ENCODE results near the gene E2F4. TPM values are rescaled to one million over a fixed set of nuclear protein-coding genes. Genes with fewer than 3 reads are reported as not detected.

Gene E2F4
- total and polyA plus RNA-seq, 2 of the 13 experiments (the other 11 are each of a cell fraction or from before 2014, with no cell fraction given): 84.8 to 91.2 TPM

DNA sequence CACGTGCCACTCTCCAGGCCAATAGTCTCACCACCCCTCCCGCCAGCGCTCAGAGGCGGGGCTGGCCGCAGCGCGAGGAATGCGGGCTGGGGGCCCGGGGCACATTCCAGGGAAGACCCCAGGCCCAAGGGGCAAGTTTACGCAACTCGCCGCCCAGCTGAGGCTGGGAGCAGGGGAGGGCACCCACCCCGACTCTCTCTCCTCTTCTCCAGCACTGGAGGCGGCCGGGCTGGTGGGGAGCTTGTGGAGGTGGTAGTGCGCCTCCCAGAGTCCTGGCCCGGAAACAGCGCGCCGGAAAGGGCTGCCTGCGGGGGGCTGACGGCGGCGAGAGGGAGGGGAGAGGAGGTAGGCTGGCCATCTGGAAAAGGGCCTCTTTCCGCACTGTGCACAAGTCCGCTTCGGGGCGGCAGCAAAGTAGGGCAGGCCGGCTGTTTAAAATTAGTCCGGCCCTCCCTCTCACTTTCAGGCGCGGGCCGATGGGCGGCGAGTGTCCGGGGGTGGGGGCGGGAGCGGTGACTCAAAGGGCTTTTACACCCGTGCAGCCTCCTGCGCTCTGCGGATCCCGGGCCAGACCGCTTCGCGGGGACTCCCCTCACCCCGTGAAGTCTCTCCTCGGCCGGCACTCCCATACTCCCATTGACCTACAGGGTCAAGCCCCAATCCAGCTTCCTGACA is 54.3 kb downstream of the E2F4 start (continued):
- TF ChIP-seq MAFK (conservative IDR thresholded peaks at IDR 0.05 in 1 of 2, IDR thresholded peaks at IDR 0.05 in 1 of 2; ENCODE audit: low read length in 2 of 2) (no peak), TOE1 (CRISPR knock-in tag; IDR thresholded peaks at IDR 0.05) (peak; percentile 86; the same call in 1 of the 2 replicates), ZNF615 (CRISPR knock-in tag; IDR thresholded peaks at IDR 0.05; ENCODE audit: borderline replicate concordance) (peak; percentile 93), ZKSCAN8 (CRISPR knock-in tag; IDR thresholded peaks at IDR 0.05; ENCODE audit: borderline replicate concordance) (peak; percentile 88), PRMT3 (CRISPR knock-in tag; IDR thresholded peaks at IDR 0.05; ENCODE audit: borderline replicate concordance, low read depth) (no peak; the same call in 1 of the 2 replicates), DMAP1 (CRISPR knock-in tag; IDR thresholded peaks at IDR 0.05) (peak; percentile 96), ZBTB8A (CRISPR knock-in tag; IDR thresholded peaks at IDR 0.05; ENCODE audit: borderline replicate concordance, low read depth) (no peak), AHR (CRISPR knock-in tag; IDR thresholded peaks at IDR 0.05) (0 out of 2 replicates have a peak, but pooled peaks have one; percentile 70), ZNF34 (CRISPR knock-in tag; IDR thresholded peaks at IDR 0.05; ENCODE audit: borderline replicate concordance) (peak; percentile 44; the same call in 1 of the 2 replicates), ZSCAN22 (CRISPR knock-in tag; IDR thresholded peaks at IDR 0.05) (no peak), CBFB (CRISPR knock-in tag; IDR thresholded peaks at IDR 0.05) (peak; percentile 97), CREM (IDR thresholded peaks at IDR 0.05) (no peak), CREM (CRISPR knock-in tag; IDR thresholded peaks at IDR 0.05) (no peak), ZNF446 (CRISPR knock-in tag; IDR thresholded peaks at IDR 0.05) (peak; percentile 58; the same call in 1 of the 2 replicates), NR2F6 (IDR thresholded peaks at IDR 0.05) (peak; percentile 87), NR2F6 (CRISPR knock-in tag; IDR thresholded peaks at IDR 0.05) (peak; percentile 97), ZNF138 (CRISPR knock-in tag; IDR thresholded peaks at IDR 0.05; ENCODE audit: low read depth) (peak; percentile 75; the same call in 1 of the 2 replicates), PAF1 (CRISPR knock-in tag; IDR thresholded peaks at IDR 0.05) (no peak), PAWR (CRISPR knock-in tag; IDR thresholded peaks at IDR 0.05; ENCODE audit: borderline replicate concordance) (no peak; the same call in 1 of the 2 replicates), KDM5B (CRISPR knock-in tag; IDR thresholded peaks at IDR 0.05; ENCODE audit: borderline replicate concordance) (peak; percentile 96), MLLT10 (CRISPR knock-in tag; IDR thresholded peaks at IDR 0.05) (no peak)
- TF ChIP-seq, protein P1, sequence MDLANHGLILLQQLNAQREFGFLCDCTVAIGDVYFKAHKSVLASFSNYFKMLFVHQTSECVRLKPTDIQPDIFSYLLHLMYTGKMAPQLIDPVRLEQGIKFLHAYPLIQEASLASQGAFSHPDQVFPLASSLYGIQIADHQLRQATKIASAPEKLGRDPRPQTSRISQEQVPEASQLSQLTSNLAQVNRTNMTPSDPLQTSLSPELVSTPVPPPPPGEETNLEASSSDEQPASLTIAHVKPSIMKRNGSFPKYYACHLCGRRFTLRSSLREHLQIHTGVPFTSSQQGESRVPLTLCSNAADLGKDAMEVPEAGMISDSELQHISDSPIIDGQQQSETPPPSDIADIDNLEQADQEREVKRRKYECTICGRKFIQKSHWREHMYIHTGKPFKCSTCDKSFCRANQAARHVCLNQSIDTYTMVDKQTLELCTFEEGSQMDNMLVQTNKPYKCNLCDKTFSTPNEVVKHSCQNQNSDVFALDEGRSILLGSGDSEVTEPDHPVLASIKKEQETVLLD (CRISPR knock-in tag; IDR thresholded peaks at IDR 0.05; ENCODE audit: low read depth): peak; percentile 66; the same call in 1 of the 2 replicates
- TF ChIP-seq, protein P2, sequence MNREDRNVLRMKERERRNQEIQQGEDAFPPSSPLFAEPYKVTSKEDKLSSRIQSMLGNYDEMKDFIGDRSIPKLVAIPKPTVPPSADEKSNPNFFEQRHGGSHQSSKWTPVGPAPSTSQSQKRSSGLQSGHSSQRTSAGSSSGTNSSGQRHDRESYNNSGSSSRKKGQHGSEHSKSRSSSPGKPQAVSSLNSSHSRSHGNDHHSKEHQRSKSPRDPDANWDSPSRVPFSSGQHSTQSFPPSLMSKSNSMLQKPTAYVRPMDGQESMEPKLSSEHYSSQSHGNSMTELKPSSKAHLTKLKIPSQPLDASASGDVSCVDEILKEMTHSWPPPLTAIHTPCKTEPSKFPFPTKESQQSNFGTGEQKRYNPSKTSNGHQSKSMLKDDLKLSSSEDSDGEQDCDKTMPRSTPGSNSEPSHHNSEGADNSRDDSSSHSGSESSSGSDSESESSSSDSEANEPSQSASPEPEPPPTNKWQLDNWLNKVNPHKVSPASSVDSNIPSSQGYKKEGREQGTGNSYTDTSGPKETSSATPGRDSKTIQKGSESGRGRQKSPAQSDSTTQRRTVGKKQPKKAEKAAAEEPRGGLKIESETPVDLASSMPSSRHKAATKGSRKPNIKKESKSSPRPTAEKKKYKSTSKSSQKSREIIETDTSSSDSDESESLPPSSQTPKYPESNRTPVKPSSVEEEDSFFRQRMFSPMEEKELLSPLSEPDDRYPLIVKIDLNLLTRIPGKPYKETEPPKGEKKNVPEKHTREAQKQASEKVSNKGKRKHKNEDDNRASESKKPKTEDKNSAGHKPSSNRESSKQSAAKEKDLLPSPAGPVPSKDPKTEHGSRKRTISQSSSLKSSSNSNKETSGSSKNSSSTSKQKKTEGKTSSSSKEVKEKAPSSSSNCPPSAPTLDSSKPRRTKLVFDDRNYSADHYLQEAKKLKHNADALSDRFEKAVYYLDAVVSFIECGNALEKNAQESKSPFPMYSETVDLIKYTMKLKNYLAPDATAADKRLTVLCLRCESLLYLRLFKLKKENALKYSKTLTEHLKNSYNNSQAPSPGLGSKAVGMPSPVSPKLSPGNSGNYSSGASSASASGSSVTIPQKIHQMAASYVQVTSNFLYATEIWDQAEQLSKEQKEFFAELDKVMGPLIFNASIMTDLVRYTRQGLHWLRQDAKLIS (CRISPR knock-in tag; IDR thresholded peaks at IDR 0.05): no peak
- TF ChIP-seq, protein P3, sequence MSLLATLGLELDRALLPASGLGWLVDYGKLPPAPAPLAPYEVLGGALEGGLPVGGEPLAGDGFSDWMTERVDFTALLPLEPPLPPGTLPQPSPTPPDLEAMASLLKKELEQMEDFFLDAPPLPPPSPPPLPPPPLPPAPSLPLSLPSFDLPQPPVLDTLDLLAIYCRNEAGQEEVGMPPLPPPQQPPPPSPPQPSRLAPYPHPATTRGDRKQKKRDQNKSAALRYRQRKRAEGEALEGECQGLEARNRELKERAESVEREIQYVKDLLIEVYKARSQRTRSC (CRISPR knock-in tag; IDR thresholded peaks at IDR 0.05; ENCODE audit: low read depth): no peak; the same call in 1 of the 2 replicates
